IgD-negative memory B cell (primary cell): ENCODE results near the gene YPEL2. TPM values are rescaled to one million over a fixed set of nuclear protein-coding genes. Genes with fewer than 3 reads are reported as not detected.
"Not testable (repeated sequence)": the region's sequence is repeated elsewhere in the genome, so short reads cannot be mapped to it uniquely, and the experiment has no call there.

Experiments
- H3K27ac Mint-ChIP-seq, 3 donors: one replicate each; pipeline ENCODE4 v1.8.0; 2020 to 2022; ENCODE audit warnings: mild to moderate bottlenecking in 3 of 3, mixed read lengths in 3 of 3, moderate library complexity in 1 of 3
- H3K27me3 Mint-ChIP-seq: one replicate; pipeline ENCODE4 v1.8.0; 2021; ENCODE audit warnings: mixed read lengths
- H3K36me3 Mint-ChIP-seq: one replicate; pipeline ENCODE4 v1.8.0; 2020; ENCODE audit warnings: mild to moderate bottlenecking, mixed read lengths
- H3K4me1 Mint-ChIP-seq, 3 donors: one replicate each; pipeline ENCODE4 v1.8.0; 2020 to 2022; ENCODE audit warnings: mixed read lengths in 3 of 3, mild to moderate bottlenecking in 1 of 3
- H3K4me3 Mint-ChIP-seq, 4 donors: one replicate each; pipeline ENCODE4 v1.8.0; 2020 to 2022; ENCODE audit warnings: mild to moderate bottlenecking in 4 of 4, mixed read lengths in 4 of 4, moderate library complexity in 3 of 4
- H3K9me3 Mint-ChIP-seq, 3 donors: one replicate each; pipeline ENCODE4 v1.8.0; 2020 to 2021; ENCODE audit warnings: mixed read lengths in 3 of 3, mild to moderate bottlenecking in 1 of 3
- polyA plus RNA-seq: library from polyadenylated mRNA; unstranded; fragments of 300-500 nt; fragmentation: Illumina TruSeq; gene quantifications from one replicate; pipeline ENCODE4 v1.2.3, GENCODE V29; 2021

The YPEL2 gene
- polyA plus RNA-seq, 1 donor from 2014 or later: 18.8 TPM

DNA sequence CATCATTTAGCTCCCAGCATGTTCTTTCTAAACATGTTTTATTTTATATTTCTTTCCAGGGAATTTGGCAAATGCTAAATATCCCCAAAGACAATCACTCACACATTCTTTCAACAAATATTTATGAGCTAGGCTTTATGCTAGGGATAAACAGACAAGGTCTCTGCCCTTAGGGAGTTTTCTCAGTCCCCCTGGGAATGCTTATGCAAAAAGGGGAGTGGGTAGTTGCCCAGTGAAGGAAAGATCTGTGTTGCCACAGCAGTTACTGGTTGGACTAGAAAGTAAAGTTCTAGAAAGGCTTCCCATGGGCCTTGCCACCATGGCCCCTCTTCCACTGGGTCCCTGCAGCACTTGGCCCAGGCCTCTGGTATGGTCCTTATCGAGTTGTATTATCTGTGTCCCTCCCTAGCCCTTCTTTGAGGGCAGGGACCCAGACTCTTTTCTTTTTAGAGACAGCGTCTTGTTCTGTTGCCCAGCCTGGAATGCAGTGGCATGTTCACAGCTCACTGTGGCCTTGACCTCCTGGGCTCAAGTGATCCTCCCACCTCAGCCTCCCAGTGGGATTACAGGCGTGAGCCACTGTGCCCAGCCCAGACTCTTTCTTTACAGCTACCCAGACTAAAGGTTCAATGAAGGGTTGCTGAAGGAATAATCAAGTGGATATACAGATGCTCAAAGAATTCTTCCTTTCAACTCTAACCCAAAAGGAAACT is 78.0 kb downstream of the YPEL2 start:
- Mint-ChIP-seq H3K27ac (no peak overlapping the region), H3K36me3 (peaks cover 8% of the 10 kb centered on the region), H3K27me3 (peaks cover 2% of the 10 kb centered on the region), H3K9me3 (peaks cover 0 to 8% (median 0%) of the 10 kb centered on the region in 3 donors), H3K4me1 (peaks cover 12 to 19% (median 13%) of the 10 kb centered on the region in 3 donors), H3K4me3 (peak overlapping the region in 1 of 4 donors; percentile 41)

DNA sequence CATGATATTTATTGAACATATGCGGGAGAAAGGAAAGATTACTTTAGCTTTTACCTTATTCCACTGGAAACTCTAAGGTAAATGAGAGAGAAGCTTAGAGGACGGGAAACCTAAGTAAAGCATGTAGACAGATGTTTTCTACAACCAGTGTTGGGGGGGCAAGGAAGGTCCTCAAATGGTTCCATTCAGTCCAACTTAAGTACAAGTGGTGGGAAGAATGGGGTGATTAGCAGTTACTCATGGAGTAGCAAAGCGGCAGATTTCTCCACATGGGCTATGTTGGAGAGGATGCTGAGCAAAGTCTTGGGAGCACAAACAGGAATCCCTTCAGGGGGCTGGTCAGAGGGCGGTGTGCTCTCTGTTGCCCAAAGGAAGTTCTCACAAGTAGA is 78.6 kb downstream of the YPEL2 start:
- H3K4me3 Mint-ChIP-seq: no peak overlapping the region
- H3K4me1 Mint-ChIP-seq: peaks cover 12 to 19% (median 15%) of the 10 kb centered on the region in 3 donors
- peaks cover 0 to 8% (median 0%) of the 10 kb centered on the region in 3 donors for H3K9me3 Mint-ChIP-seq
- H3K27ac Mint-ChIP-seq: no peak overlapping the region
- peaks cover 8% of the 10 kb centered on the region for H3K36me3 Mint-ChIP-seq
- peaks cover 2% of the 10 kb centered on the region for H3K27me3 Mint-ChIP-seq

DNA sequence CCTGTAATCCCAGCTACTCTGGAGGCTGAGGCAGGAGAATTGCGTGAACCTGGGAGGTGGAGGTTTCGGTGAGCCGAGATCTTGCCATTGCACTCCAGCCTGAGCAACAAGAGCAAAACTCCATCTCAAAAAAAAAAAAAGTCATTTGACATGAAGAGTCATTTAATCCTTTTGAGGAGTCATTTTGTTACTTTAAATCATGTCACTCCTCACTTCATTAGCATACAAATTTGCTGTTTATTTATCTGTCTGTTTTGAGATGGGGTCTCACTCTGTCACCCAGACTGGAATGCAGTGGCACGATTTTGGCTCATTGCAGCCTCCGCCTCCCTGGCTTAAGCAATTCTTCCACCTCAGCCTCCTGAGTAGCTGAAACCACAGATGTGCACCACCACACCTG is 81.0 kb downstream of the YPEL2 start:
- H3K27me3 Mint-ChIP-seq, H3K27ac Mint-ChIP-seq, H3K4me3 Mint-ChIP-seq, H3K9me3 Mint-ChIP-seq, H3K36me3 Mint-ChIP-seq: not testable (repeated sequence)
- H3K4me1 Mint-ChIP-seq: peaks cover 12 to 19% (median 17%) of the 10 kb centered on the region in 3 donors

DNA sequence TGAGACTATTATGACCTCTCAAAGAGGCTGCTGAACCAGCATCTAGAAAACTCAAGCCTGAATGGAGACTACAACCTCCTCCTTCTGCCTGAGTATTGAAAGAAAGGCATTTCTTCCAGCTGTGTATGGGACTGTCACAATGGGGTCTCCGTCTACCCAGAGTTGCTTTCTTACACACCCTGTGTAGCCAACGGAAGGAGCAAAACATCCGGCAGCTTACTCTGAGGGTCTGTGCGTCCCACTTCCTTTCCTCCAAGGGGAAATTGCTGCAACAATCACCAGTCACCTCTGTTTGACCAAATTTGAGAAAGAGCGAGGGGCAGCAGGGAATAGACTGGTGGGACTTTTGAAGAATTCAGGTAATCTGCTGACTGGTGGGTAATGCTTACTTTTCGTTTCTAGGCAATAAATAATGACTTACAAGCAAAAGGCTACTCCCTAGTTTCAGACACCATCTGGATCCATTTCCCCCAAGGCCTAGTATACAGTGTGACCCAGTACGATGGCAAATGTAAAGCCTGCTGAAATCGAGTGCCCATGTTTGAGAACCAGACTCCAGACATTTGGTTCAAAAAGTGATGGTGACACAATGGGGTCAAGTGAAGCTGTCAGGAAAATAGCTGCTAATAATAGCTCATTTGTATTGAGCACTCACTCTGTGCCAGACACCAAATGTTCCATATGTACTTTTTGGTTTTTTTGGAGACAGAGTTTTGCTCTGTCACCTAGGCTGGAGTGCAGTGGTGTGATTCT is 81.7 kb downstream of the YPEL2 start:
- Mint-ChIP-seq H3K36me3 (peaks cover 8% of the 10 kb centered on the region), H3K4me1 (peaks cover 12 to 19% (median 17%) of the 10 kb centered on the region in 3 donors), H3K9me3 (peaks cover 0 to 8% (median 0%) of the 10 kb centered on the region in 3 donors), H3K27ac (peak overlapping the region in 1 of 3 donors; percentile 67), H3K4me3 (no peak overlapping the region), H3K27me3 (peaks cover 2% of the 10 kb centered on the region)

DNA sequence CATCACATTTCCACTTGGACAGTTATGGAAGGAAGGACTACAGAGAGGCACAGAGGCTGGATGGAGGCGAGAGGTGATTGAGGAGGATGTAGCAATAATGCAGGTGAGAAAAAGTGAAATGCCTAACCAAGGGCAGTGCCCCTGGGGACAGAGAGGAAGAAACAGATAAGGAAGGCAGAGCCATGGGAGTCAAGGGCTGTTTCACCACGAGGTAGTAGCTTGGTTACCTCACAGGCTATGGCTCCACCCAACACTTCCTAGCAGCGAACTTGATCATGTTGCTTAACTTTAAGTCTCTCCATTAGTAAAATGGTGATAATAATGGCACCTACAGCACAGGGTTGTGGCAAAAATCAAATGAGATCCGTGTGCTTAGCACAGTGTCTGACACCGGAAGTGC is 83.9 kb downstream of the YPEL2 start:
- Mint-ChIP-seq H3K9me3 (peaks cover 0 to 2% (median 0%) of the 10 kb centered on the region in 3 donors), H3K27ac (no peak overlapping the region), H3K27me3 (peaks cover 2% of the 10 kb centered on the region), H3K4me1 (peaks cover 7 to 14% (median 13%) of the 10 kb centered on the region in 3 donors), H3K4me3 (no peak overlapping the region), H3K36me3 (peaks cover 4% of the 10 kb centered on the region)

DNA sequence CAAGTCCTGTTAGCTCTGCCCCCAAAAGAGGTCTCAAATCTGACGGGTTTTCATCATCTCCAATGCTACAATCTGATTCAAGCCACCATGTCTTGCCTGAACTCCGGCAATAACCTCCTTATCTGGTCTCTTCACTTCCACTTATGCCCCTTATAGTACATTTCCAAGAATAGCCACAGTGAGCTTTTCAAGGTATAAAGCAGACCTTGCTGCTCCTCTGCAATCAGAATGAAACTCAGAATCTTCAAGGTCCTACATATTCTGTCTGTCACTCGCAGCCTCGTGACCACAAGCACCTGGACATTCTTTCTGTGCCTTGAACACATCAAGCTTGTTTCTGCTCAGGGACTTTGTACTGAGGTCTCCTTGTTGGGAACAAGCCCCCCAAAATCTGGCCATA is 84.7 kb downstream of the YPEL2 start:
- peaks cover under 1% of the 10 kb centered on the region for H3K36me3 Mint-ChIP-seq
- no peak overlapping the region for H3K27ac Mint-ChIP-seq
- no peak overlapping the region for H3K4me3 Mint-ChIP-seq
- H3K4me1 Mint-ChIP-seq: peaks cover 6 to 14% (median 13%) of the 10 kb centered on the region in 3 donors
- H3K9me3 Mint-ChIP-seq: peaks cover 0 to under 1% (median 0%) of the 10 kb centered on the region in 3 donors
- H3K27me3 Mint-ChIP-seq: peaks cover 2% of the 10 kb centered on the region

DNA sequence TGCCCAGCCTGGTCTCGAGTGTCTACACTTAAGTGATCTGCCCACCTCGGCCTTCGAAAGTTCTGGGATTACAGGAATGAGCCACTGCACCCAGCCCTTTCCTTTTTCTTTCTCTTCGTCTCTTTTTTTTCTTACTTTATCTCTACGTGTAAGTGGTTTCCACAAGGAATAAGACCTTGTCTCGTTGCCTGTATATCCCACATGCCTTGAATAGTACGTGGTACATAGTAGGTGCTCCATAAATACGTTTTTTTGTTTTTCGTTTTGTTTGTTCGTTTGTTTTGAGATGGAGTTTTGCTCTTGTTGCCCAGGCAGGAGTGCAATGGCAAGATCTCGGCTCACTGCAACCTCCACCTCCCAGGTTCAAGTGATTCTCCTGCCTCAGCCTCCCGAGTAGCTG is 86.0 kb downstream of the YPEL2 start:
- no peak overlapping the region for H3K4me3 Mint-ChIP-seq
- H3K27me3 Mint-ChIP-seq: no peaks in the 10 kb centered on the region
- H3K36me3 Mint-ChIP-seq: no peaks in the 10 kb centered on the region
- no peaks in the 10 kb centered on the region for H3K9me3 Mint-ChIP-seq
- no peak overlapping the region for H3K27ac Mint-ChIP-seq
- H3K4me1 Mint-ChIP-seq: peaks cover 6 to 13% (median 10%) of the 10 kb centered on the region in 3 donors

DNA sequence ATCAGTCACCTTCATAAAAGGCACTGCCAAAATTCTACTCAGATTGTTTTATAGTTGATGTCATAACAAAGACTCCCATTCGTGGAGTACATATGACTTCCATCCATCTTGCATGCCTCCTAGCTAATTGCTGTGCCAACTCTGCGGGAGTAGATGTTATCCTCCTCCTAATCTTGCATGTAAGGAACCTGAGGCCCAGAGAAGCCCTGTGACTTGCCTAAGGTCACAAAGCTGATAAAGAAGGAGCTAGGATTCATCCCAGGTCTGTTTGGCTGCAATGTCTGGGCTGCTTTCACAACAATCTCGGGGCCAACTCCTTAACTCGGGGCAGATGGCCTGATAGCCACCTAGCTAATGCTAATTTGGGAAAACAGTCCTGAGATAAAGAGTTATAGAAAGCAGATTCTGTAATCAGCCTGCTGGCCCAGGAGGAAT is 87.3 kb downstream of the YPEL2 start:
- Mint-ChIP-seq H3K36me3 (no peaks in the 10 kb centered on the region), H3K4me3 (no peak overlapping the region), H3K9me3 (no peaks in the 10 kb centered on the region), H3K4me1 (peaks cover 0 to 6% (median 4%) of the 10 kb centered on the region in 3 donors), H3K27ac (no peak overlapping the region), H3K27me3 (no peaks in the 10 kb centered on the region)

DNA sequence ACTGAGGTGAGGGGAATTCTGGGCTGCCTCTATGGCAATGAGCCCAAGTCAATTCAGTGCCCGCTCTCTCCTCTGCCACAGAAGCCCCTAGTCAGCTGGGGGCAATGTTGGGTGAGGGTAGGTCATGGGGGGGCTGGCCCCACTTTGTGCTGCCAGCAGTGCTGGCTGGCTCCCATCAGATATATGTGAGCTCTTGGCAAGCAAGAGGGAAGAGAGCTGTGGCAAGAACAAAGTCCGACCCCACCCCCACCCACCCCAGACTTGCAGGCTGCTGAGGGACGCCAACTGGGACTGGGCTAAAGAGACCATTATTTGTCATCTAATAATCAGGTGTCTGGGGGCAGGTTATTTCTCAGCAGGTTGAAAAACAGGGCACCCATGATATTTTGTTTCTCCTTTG is 89.4 kb downstream of the YPEL2 start:
- Mint-ChIP-seq H3K36me3 (no peaks in the 10 kb centered on the region), H3K4me1 (peaks cover 0 to 3% (median 0%) of the 10 kb centered on the region in 3 donors), H3K27ac (no peak overlapping the region), H3K27me3 (no peaks in the 10 kb centered on the region), H3K9me3 (no peaks in the 10 kb centered on the region), H3K4me3 (no peak overlapping the region)

DNA sequence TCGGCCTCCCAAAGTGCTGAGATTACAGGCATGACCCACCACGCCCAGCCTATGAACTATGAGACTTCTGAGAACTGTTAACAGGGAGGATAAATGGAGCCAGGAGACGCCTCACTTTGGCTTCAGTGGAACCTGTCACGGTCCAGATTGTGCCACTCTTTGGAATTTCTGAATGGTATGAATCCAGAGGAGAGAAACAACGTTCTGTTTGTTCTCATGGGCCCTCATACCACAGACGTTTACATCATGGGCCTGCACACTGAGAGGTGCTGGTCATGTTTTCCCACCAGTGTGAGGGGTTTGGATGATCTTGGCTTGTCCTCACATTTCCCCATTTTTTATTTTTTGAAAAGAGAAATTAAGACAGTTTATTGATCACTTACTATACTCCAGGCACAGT is 90.3 kb downstream of the YPEL2 start:
- Mint-ChIP-seq H3K4me3 (peak overlapping the region in 1 of 4 donors; percentile 34), H3K27ac (no peak overlapping the region), H3K36me3 (no peaks in the 10 kb centered on the region), H3K4me1 (no peaks in the 10 kb centered on the region), H3K27me3 (no peaks in the 10 kb centered on the region), H3K9me3 (no peaks in the 10 kb centered on the region)

DNA sequence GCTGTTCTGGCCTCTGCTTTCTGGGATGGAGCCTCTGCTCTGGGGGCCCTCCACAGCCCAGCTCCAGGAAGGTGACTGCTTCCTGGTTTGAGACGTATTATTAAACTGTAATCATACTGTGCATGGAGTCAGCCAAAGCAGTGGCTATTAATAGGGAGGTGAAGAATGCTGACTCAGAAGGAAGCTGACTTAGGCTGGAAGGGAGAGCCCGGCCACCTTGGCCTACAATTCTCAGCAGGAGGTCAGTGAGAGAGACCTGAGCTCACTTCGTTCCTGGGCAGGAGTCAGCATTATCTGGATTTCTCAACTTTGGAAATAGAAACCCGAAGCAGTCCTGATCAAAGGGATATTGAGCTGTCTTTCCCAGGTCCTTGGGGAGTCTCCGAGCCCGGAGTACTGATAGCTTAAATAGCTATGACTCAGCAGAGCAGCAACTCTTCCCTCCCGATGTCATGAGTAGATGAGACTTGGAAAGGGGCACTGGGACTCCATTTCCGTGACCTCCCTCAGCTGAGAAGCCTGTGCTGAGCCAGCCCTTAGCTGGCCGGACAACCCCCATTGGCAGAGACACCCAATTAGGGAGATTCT is 91.8 kb downstream of the YPEL2 start:
- Mint-ChIP-seq H3K9me3 (no peaks in the 10 kb centered on the region), H3K36me3 (no peaks in the 10 kb centered on the region), H3K4me1 (peaks cover 0 to 3% (median 0%) of the 10 kb centered on the region in 3 donors), H3K4me3 (no peak overlapping the region), H3K27me3 (no peaks in the 10 kb centered on the region), H3K27ac (no peak overlapping the region)

DNA sequence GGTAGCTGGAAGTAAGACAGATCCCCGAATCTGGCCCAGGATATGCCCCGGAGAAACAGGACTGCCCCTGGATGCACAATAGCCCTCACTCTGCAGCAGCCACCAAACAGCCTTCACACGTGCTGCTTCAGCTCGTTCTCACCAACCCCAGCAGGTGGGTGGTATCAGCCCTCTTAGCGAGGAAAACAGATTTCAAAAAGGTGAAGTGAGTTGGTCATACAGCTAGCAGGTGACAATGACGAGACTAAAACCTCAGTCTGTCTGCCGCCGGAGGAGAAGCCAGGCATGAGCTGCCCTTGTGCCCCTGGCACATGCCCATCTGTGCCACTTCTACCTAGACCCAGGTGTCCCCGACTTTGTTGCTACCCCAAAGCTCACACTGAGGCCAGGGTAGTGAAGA is 92.4 kb downstream of the YPEL2 start:
- Mint-ChIP-seq H3K4me3 (no peak overlapping the region), H3K36me3 (no peaks in the 10 kb centered on the region), H3K9me3 (no peaks in the 10 kb centered on the region), H3K27me3 (no peaks in the 10 kb centered on the region), H3K27ac (no peak overlapping the region), H3K4me1 (peaks cover 0 to 3% (median 0%) of the 10 kb centered on the region in 3 donors)

DNA sequence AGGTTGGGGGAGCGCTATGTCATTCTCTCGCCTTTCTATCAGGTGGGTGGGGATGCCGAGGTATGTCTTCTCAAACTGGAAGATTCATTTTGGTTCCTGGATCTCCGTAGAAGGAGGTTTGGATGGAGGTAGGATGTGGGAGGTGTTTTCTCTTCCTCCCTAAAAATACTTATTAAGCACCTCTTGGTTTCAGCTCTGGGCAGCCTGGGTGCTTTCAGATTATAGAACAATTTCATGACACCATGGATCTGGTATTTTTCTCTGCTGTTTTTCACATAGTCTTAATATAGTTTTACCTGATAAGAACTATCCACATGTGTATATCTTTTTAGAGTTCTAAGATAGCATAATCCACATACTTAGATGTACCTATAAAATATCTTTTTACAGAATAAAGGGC is 92.9 kb downstream of the YPEL2 start:
- H3K4me3 Mint-ChIP-seq: no peak overlapping the region
- H3K27ac Mint-ChIP-seq: no peak overlapping the region
- peaks cover 0 to 3% (median 0%) of the 10 kb centered on the region in 3 donors for H3K4me1 Mint-ChIP-seq
- no peaks in the 10 kb centered on the region for H3K36me3 Mint-ChIP-seq
- H3K27me3 Mint-ChIP-seq: no peaks in the 10 kb centered on the region
- H3K9me3 Mint-ChIP-seq: no peaks in the 10 kb centered on the region

DNA sequence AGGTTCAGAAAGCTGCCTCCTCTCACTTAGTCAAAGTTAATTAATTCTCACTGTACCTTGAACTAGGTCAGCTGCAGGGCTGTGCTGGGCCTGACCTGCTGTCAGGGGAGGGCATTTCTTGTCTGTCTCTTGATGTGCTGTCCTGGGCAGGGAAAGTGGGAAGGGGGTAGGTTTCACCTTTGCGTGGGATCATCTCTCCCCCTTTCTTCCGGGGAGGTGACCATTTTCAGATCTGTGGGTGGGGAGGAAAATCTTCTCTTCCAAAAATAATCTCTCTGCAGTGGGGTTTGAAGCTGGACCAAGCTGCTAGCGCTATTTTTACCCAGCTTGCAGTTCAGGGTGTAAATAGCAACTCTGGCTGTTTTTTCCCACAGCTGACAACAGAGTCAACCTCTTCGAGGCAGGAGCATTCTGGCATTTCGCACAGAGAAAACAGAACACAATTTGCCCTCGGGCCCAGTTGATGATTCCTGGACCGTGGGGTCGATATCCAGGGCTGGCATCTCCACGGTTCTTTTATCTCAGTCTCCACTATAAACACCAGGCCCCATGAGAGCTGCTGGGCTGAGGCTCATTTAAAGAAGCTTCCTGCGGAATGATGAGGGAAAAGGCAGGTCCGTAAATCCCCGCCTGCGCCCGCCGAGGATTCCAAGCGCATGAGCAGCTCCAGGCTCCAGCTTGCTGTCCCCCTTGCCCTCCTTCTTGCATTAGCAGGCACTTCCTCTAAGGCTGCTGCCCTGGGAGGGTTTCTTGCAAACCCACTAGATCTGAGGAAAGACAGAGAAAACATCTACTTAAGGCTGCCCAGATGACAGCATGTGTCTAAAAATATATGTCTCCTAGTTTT is 93.9 kb downstream of the YPEL2 start:
- H3K4me3 Mint-ChIP-seq: no peak overlapping the region
- peaks cover 0 to 3% (median 0%) of the 10 kb centered on the region in 3 donors for H3K4me1 Mint-ChIP-seq
- peak overlapping the region in 1 of 3 donors; percentile 50 for H3K27ac Mint-ChIP-seq
- H3K36me3 Mint-ChIP-seq: no peaks in the 10 kb centered on the region
- H3K9me3 Mint-ChIP-seq: no peaks in the 10 kb centered on the region
- no peaks in the 10 kb centered on the region for H3K27me3 Mint-ChIP-seq
